Inflammatory macrophage treated with lipopolysaccharide for 1 hour (primary cell): ENCODE measurements around the gene SAE1.
"Not testable (repeated sequence)": the region's sequence is repeated elsewhere in the genome, so short reads cannot be mapped to it uniquely, and the experiment has no call there.

ENCODE experiments used
- DNase-seq, 2 donors: peaks; one replicate each; pipeline ENCODE4 v3.0.0-alpha.2; 2020 to 2022

Gene SAE1

GRCh38 chr19:47130589-47131227, at the start of gene SAE1:
TSS of gene SAE1 (plus strand) at chr19:47130835. CDS start at chr19:47130931, 96 bp downstream.
- peak; percentile 88 to 96 for DNase-seq

GRCh38 chr19:47081095-47081494, 49.5 kb upstream of the SAE1 start:
- no peak for DNase-seq

GRCh38 chr19:47082493-47082892, 48.1 kb upstream of the SAE1 start:
- no peak for DNase-seq

GRCh38 chr19:47084879-47085439, 45.7 kb upstream of the SAE1 start:
- no peak for DNase-seq

- no peak for DNase-seq
These were observed 44.4 kb upstream of the SAE1 start for GRCh38 chr19:47086280-47086679.

DNA sequence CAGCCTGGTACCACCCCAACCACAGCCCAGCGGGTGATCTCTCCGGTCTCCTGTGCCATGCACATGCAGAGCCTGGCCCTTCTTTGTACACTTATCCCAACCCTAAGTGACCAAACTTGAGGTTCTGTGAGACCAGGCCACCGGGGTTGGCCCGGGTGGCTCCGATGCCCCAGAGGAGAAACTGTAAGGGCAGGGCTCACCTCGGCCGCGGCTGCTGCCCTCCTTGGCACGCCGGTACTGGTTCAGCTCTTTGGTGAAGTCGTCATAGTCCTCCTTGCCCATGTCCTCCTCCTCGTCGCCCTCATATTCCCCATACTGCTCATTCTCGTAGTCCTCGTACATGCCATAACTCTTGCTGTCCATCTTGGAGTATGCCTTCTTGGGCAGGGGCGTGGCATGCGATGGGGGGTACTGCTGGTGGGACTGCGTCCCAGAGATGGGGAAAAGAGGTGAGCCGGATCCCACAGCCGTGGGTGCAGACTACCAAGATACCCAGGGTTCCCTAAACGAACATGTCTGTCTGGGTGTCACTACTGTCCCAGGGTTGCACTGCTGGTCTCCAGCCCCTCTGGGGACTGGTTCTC, 40.8 kb upstream of the SAE1 start:
- no peak for DNase-seq

GRCh38 chr19:47093254-47093653, 37.4 kb upstream of the SAE1 start:
- DNase-seq: no peak

GRCh38 chr19:47093841-47094240, 36.8 kb upstream of the SAE1 start:
- DNase-seq: no peak

DNA sequence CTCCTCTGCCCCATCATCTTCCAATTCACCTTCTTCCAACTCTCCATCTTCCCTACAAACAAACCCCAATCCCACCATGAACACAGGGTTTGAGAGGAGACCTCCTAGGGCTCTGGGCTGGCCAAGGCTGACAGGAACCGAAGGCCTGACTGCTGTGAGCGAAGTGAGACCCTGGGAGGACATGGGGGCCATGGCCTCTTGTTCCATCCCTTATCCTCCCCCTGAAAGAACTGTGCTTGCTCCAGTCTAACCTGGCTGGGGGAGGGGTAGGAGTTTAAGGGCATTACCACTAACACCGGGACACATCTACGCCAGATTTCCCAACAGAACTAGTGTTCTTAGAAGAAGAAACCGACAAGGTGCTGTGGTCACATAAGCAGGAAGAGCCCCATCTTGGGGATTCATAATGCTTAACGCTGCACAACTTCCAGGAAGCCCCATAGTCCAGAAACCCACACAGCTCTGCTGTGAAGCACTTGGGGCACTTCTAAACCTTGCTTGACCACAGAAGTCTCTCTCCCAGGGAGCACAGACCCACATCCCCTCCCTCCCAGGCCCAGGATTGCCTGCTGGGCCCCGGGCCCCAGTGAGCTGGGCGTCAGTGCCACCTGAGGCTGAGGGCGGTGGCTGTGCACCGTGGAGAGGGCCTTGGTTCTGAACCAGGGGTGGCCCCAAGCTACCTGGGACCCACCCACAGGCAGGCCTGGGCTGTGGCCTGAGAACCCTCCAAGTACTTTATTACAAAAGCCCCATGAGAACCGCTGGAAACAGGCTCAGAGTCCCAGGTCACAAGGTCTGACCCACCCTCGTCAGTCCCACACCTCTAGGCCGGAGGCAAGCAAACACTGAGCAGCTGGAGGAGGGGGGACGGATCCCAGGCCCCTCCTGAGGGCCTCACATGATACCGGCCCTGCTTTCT, 35.8 kb upstream of the SAE1 start:
- DNase-seq: peak in 1 of 2 donors; percentile 72

- DNase-seq: peak; percentile 52 to 80
These were observed 35.0 kb upstream of the SAE1 start for GRCh38 chr19:47095476-47096099.

GRCh38 chr19:47096100-47096704, 34.4 kb upstream of the SAE1 start:
- DNase-seq: no peak

- DNase-seq: no peak
These were observed 33.9 kb upstream of the SAE1 start for GRCh38 chr19:47096721-47097120.

DNA sequence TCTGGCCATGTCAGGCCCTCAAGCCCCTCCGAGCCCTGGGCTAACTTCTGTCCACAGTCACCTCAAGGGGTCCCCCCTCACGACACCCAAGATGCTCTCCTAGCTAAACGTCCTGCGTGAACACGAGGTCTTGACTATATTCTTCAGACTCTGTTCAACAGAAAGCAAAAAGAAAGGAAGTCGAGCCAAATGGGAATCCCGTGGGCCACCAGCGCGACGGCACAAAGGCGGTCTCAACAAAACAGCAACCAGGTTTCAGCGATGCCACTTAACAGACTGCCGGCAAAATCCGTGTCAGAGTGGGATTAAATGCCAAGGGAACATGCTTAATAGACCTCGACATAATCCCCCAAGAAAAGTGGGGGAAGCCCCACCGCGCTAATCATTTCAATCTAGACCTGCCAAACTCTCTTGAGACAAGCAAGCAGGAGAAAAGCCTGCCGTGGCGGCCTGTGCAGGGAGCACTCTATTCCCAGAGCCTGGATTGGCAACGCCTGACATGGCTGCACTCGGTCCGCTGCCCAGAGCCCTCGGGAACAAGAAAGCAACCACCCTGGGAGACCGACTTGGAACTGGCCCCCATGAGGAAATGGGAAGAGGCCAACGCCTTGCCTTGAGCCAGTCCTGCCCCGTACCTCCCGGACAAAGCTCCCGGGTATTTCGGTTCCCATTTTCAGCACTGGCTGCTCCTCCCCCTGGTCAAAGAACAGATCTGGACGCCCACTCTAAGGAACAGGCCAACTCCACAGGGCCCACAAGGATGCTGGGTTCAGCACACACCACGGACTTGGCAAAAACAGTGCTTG, 33.0 kb upstream of the SAE1 start:
- peak; percentile 62 to 82 for DNase-seq

DNA sequence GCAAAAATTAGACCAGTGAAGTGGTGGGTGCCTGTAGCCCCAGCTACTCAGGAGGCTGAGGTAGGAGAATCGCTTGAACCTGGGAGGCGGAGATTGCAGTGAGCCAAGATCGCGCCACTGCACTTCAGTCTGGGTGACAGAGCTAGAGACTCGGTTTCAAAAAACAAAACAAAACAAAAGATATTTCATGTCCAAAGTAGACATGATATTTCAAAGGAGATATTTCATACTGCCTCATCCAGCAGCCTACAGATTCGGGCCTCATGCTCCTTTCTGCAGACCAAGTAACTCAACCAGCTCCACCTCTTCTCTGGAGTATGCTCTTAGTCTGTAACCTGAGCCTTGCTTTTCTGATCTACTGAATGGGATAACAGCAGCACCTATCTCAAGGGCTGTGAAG, 32.0 kb upstream of the SAE1 start:
- DNase-seq: no peak

GRCh38 chr19:47099576-47100050, 31.0 kb upstream of the SAE1 start:
- no peak for DNase-seq

GRCh38 chr19:47100290-47100689, 30.3 kb upstream of the SAE1 start:
- no peak for DNase-seq

GRCh38 chr19:47101116-47101515, 29.5 kb upstream of the SAE1 start:
- not testable (repeated sequence) for DNase-seq

DNA sequence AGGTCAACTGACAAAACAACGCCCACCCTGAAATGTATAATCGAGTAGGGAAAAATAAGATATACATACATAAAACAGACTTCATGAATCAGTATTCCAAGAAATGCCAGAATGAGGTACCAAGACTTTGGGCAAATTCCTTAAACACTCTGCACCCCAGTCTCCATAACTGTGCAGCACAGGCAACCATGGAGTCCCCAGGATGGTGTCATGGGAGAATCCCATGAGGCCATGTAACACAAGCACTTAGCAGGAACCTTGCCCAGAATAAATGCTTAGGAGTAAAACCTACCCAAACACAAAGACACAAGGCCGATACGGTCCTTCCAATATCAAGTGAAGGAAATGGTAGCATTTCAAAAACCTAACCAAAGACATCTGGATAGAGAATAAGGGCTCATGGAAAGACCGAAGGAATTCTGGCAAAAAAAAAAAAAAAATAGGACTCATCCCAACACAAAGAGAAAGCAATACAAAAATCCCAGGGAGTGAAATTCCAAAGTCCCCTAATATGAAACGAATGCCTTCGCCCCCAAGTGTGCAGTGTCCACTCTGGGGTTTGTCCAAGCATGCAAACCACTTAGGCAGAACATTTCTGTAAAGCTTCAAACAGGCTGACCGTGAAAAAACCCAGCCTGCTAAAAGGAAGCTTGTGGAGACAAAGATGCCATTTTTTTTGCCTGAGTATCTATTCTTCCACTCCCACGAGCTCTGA, 28.1 kb upstream of the SAE1 start:
- peak; percentile 49 to 73 for DNase-seq

GRCh38 chr19:47104680-47105079, 26.0 kb upstream of the SAE1 start:
- no peak for DNase-seq

DNA sequence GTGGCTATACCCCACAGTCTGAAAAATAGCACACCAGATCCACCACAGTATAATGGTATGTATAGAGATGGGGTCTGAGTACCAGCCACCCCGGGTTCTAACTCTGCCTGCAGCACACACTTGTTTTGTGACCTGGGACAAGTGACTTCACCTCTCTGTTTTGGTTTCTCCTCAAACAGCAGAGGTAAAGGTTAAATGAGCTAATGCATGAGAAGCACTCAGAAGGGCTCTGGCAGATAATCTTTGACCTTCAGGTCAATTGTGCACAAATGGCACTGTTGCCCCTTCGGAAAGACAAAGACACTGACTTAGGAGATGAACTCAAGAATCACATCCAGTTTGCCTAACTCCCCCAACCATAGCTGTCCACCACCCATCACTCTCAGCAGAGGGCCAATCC, 24.8 kb upstream of the SAE1 start:
- no peak for DNase-seq

DNA sequence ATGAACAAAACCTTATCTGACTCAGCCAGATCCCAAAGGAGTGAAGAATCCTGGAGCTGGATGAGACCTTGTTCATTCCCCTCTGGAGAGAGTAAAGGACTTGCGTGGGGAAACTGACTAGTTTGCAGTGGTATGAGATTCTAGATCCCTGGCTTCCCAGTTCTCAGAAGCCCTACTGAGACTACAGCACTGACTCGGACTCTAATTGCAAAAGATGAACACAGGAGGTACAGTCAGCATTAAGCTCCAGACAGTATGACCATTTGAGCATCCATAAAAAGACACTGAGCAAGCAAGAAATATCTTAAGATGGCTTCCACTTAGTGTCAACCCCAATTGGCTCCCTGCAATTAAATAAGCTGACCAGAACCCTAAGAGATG, 23.8 kb upstream of the SAE1 start:
- no peak for DNase-seq
